DND-41 (cell line): ENCODE measurements around the gene TMOD3.

Experiments
- ATAC-seq: fragments of 200-7000 bp; cut with Tn5 transposase; 3 replicates; pipeline ENCODE4 v1.9.1; 2021; ENCODE audit warnings: low read depth; ENCODE audit not compliant: insufficient read depth
- DNase-seq: peaks from one replicate; pipeline ENCODE4 v3.0.0-alpha.2; 2020
- H2AFZ ChIP-seq: 2 replicates; pipeline ENCODE4 v1.6.0; 2012; ENCODE audit warnings: low read depth, low read length
- H3K27ac ChIP-seq: 2 replicates; pipeline ENCODE4 v1.5.1; 2012; ENCODE audit warnings: low read length, inconsistent platforms
- H3K27me3 ChIP-seq: fragments of 200-600 bp; sonication (generic); 2 replicates; pipeline ENCODE4 v1.6.0; 2012; ENCODE audit warnings: low read length, mild to moderate bottlenecking, inconsistent platforms; ENCODE audit not compliant: insufficient read depth, poor library complexity
- H3K36me3 ChIP-seq: 2 replicates; pipeline ENCODE4 v1.5.1; 2012; ENCODE audit warnings: low read length, inconsistent platforms; ENCODE audit not compliant: insufficient read depth
- H3K4me1 ChIP-seq: 2 replicates; pipeline ENCODE4 v1.5.1; 2012; ENCODE audit warnings: mild to moderate bottlenecking, low read length; ENCODE audit not compliant: insufficient read depth
- H3K4me2 ChIP-seq: 2 replicates; pipeline ENCODE4 v1.6.0; 2012; ENCODE audit warnings: mild to moderate bottlenecking, moderate library complexity, low read length, inconsistent platforms; ENCODE audit not compliant: insufficient read depth
- H3K4me3 ChIP-seq, 2 experiments: fragments of 200-600 bp in 1 of 2; shearing (Covaris generic) in 1 of 2; 2 replicates each; pipeline ENCODE4 v1.5.1; 2012 to 2016; ENCODE audit warnings: inconsistent platforms in 2 of 2, low read length in 2 of 2, mild to moderate bottlenecking in 2 of 2, low read depth in 1 of 2, moderate library complexity in 1 of 2
- H3K79me2 ChIP-seq: 2 replicates; pipeline ENCODE4 v1.6.0; 2012; ENCODE audit warnings: low read length, inconsistent platforms; ENCODE audit not compliant: insufficient read depth
- H3K9ac ChIP-seq: 2 replicates; pipeline ENCODE4 v1.6.0; 2012; ENCODE audit warnings: low read depth, mild to moderate bottlenecking, inconsistent platforms, low read length, moderate library complexity
- H3K9me3 ChIP-seq: 2 replicates; pipeline ENCODE4 v1.5.1; 2012; ENCODE audit warnings: low read length, moderate library complexity, mild to moderate bottlenecking, inconsistent platforms; ENCODE audit not compliant: insufficient read depth, severe bottlenecking
- H4K20me1 ChIP-seq: 2 replicates; pipeline ENCODE4 v1.6.0; 2012; ENCODE audit warnings: low read length; ENCODE audit not compliant: insufficient read depth
- EZH2 ChIP-seq: IDR thresholded peaks from 3 replicates; pipeline ENCODE4 v1.6.1; 2012; ENCODE audit warnings: borderline replicate concordance, low read depth, mild to moderate bottlenecking, moderate library complexity, low read length, inconsistent platforms; ENCODE audit not compliant: severe bottlenecking
- TF ChIP-seq, protein P1 (sequence below): IDR thresholded peaks from 2 replicates; pipeline ENCODE4 v1.5.1; 2012; ENCODE audit warnings: borderline replicate concordance, low read length, moderate library complexity, mild to moderate bottlenecking; ENCODE audit not compliant: poor library complexity, severe bottlenecking; ENCODE audit errors: extremely low read depth

TMOD3 gene

GRCh38 chr15:51931016-51931415, 101.6 kb downstream of the TMOD3 start:
- Histone ChIP-seq H3K36me3 (peaks cover 19% of the 10 kb centered on the region), H4K20me1 (no peaks in the 10 kb centered on the region), H3K4me2 (no peak overlapping the region), H3K79me2 (no peaks in the 10 kb centered on the region), H3K27ac (no peak overlapping the region), H3K4me1 (no peaks in the 10 kb centered on the region), H3K4me3 (no peak overlapping the region), H2AFZ (no peak overlapping the region), H3K27me3 (no peaks in the 10 kb centered on the region), H3K9me3 (no peaks in the 10 kb centered on the region), H3K9ac (no peak overlapping the region)
- TF ChIP-seq EZH2: no peak
- DNase-seq: no peak
- no peak for ATAC-seq

DNA sequence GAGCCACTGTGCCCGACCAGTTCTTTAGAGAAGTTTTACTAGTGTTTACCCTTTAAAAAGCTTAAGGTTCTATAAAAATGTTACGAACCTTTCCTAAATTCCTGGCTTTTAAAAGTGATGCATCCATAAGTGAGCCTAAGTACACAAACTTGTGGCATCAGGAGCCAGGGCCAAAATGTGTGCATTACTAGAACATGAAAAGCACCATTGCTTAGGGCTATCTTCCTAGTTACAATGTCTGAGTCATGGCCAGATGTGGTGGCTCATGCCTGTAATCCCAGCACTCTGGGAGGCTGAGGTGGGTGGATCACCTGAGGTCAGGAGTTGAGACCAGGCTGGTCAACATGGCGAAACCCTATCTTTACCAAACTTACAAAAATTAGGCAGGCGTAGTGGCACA, 102.2 kb downstream of the TMOD3 start:
- Histone ChIP-seq H3K9ac (no peak overlapping the region), H3K27me3 (no peaks in the 10 kb centered on the region), H3K4me3 (no peak overlapping the region), H3K36me3 (peaks cover 26% of the 10 kb centered on the region), H3K27ac (no peak overlapping the region), H3K4me1 (no peaks in the 10 kb centered on the region), H3K4me2 (no peak overlapping the region), H4K20me1 (no peaks in the 10 kb centered on the region), H3K79me2 (no peaks in the 10 kb centered on the region), H2AFZ (no peak overlapping the region), H3K9me3 (no peaks in the 10 kb centered on the region)
- no peak for DNase-seq
- TF ChIP-seq, protein P1, sequence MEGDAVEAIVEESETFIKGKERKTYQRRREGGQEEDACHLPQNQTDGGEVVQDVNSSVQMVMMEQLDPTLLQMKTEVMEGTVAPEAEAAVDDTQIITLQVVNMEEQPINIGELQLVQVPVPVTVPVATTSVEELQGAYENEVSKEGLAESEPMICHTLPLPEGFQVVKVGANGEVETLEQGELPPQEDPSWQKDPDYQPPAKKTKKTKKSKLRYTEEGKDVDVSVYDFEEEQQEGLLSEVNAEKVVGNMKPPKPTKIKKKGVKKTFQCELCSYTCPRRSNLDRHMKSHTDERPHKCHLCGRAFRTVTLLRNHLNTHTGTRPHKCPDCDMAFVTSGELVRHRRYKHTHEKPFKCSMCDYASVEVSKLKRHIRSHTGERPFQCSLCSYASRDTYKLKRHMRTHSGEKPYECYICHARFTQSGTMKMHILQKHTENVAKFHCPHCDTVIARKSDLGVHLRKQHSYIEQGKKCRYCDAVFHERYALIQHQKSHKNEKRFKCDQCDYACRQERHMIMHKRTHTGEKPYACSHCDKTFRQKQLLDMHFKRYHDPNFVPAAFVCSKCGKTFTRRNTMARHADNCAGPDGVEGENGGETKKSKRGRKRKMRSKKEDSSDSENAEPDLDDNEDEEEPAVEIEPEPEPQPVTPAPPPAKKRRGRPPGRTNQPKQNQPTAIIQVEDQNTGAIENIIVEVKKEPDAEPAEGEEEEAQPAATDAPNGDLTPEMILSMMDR: no peak
- no peak for TF ChIP-seq EZH2
- ATAC-seq: no peak

GRCh38 chr15:51932161-51932560, 102.7 kb downstream of the TMOD3 start:
- no peak for DNase-seq
- Histone ChIP-seq H4K20me1 (no peaks in the 10 kb centered on the region), H3K4me2 (no peak overlapping the region), H3K4me1 (no peaks in the 10 kb centered on the region), H3K27ac (no peak overlapping the region), H3K4me3 (no peak overlapping the region), H3K79me2 (no peaks in the 10 kb centered on the region), H3K36me3 (peaks cover 27% of the 10 kb centered on the region), H3K27me3 (no peaks in the 10 kb centered on the region), H2AFZ (no peak overlapping the region), H3K9me3 (no peaks in the 10 kb centered on the region), H3K9ac (no peak overlapping the region)
- TF ChIP-seq EZH2: no peak
- peak; percentile 24; the same call in 1 of the 3 replicates for ATAC-seq

- H3K4me1 ChIP-seq: no peaks in the 10 kb centered on the region
- ATAC-seq (no peak), DNase-seq (no peak)
- no peak overlapping the region for H3K27ac ChIP-seq
- H2AFZ ChIP-seq: no peak overlapping the region
- no peak overlapping the region for H3K4me3 ChIP-seq
- H4K20me1 ChIP-seq: no peaks in the 10 kb centered on the region
- H3K36me3 ChIP-seq: peaks cover 43% of the 10 kb centered on the region
- TF ChIP-seq, protein P1: no peak
- TF ChIP-seq EZH2: no peak
- no peaks in the 10 kb centered on the region for H3K27me3 ChIP-seq
- H3K9me3 ChIP-seq: no peaks in the 10 kb centered on the region
- H3K79me2 ChIP-seq: no peaks in the 10 kb centered on the region
- H3K4me2 ChIP-seq: no peak overlapping the region
- no peak overlapping the region for H3K9ac ChIP-seq
Measured at GRCh38 chr15:51935466-51936104, 106.1 kb downstream of the TMOD3 start.
